HTR-8/SVneo (cell line): Measurements from ENCODE around the gene CCDC172.

Experiments
- DNase-seq: peaks from one replicate; pipeline ENCODE4 v3.0.0; 2011; ENCODE audit warnings: low spot score, mixed read lengths; ENCODE audit not compliant: insufficient read length
- FAIRE-seq: peaks from 2 replicates; lab custom pipeline; 2011; peaks lifted over from hg19 to GRCh38; lab: Jason Lieb, UNC

Gene CCDC172

GRCh38 chr10:116324227-116324950 lies at the start of gene CCDC172:
TSS of gene CCDC172 (plus strand) at chr10:116324448. CDS start at chr10:116325012, 564 bp downstream.
- DNase-seq (no peak), FAIRE-seq (no peak)

GRCh38 chr10:116276981-116277380 lies 47.3 kb upstream of the CCDC172 start:
- FAIRE-seq = no peak
- DNase-seq = no peak

- FAIRE-seq = no peak
- no peak for DNase-seq
These were observed 45.4 kb upstream of the CCDC172 start for GRCh38 chr10:116278846-116279245.

GRCh38 chr10:116281775-116282174 lies 42.5 kb upstream of the CCDC172 start:
- DNase-seq (no peak), FAIRE-seq (no peak)

- no peak for FAIRE-seq
- DNase-seq = no peak
These were observed 37.5 kb upstream of the CCDC172 start for GRCh38 chr10:116286626-116287200.

GRCh38 chr10:116287906-116288501 lies 36.2 kb upstream of the CCDC172 start:
- no peak for FAIRE-seq

GRCh38 chr10:116289652-116290051 lies 34.6 kb upstream of the CCDC172 start:
- no peak for FAIRE-seq
- no peak for DNase-seq

More at GRCh38 chr10:116287906-116288501, 36.2 kb upstream of the CCDC172 start:
- DNase-seq = no peak

- FAIRE-seq (no peak), DNase-seq (no peak)
These were observed 31.8 kb upstream of the CCDC172 start for GRCh38 chr10:116292493-116292892.

GRCh38 chr10:116296291-116296721 lies 27.9 kb upstream of the CCDC172 start:
- DNase-seq = no peak
- FAIRE-seq = no peak

GRCh38 chr10:116298586-116298985 lies 25.7 kb upstream of the CCDC172 start:
- no peak for FAIRE-seq
- no peak for DNase-seq

GRCh38 chr10:116300542-116300941 lies 23.7 kb upstream of the CCDC172 start:
- FAIRE-seq (no peak), DNase-seq (no peak)

GRCh38 chr10:116304923-116305322 lies 19.3 kb upstream of the CCDC172 start:
- no peak for FAIRE-seq

GRCh38 chr10:116306847-116307246 lies 17.4 kb upstream of the CCDC172 start:
- no peak for DNase-seq
- FAIRE-seq = no peak

More at GRCh38 chr10:116304923-116305322, 19.3 kb upstream of the CCDC172 start:
- DNase-seq = no peak

GRCh38 chr10:116307455-116307854 lies 16.8 kb upstream of the CCDC172 start:
- FAIRE-seq = no peak
- DNase-seq = no peak

- FAIRE-seq (no peak), DNase-seq (no peak)
These were observed 13.2 kb upstream of the CCDC172 start for GRCh38 chr10:116311016-116311415.

GRCh38 chr10:116311706-116312490 lies 12.3 kb upstream of the CCDC172 start:
- no peak for FAIRE-seq
- no peak for DNase-seq

- DNase-seq = no peak
- no peak for FAIRE-seq
These were observed 11.7 kb upstream of the CCDC172 start for GRCh38 chr10:116312548-116312947.

- no peak for FAIRE-seq
- peak; percentile 5 for DNase-seq
These were observed 7.7 kb upstream of the CCDC172 start for GRCh38 chr10:116316503-116316902.

GRCh38 chr10:116324951-116325635 lies 845 bp downstream of the CCDC172 start:
- DNase-seq = no peak
- FAIRE-seq = no peak

GRCh38 chr10:116325987-116326386 lies 1.7 kb downstream of the CCDC172 start:
- no peak for FAIRE-seq
- no peak for DNase-seq
